HG03469 (cell line): ENCODE results near the gene NADSYN1.

Source experiments
- ATAC-seq: cut with Tn5 transposase; IDR thresholded peaks from one replicate; pipeline ENCODE4 v1.9.1; 2021; ENCODE audit warnings: mild to moderate bottlenecking, moderate library complexity, moderate number of reproducible peaks; ENCODE audit not compliant: unreplicated experiment

The NADSYN1 gene

DNA sequence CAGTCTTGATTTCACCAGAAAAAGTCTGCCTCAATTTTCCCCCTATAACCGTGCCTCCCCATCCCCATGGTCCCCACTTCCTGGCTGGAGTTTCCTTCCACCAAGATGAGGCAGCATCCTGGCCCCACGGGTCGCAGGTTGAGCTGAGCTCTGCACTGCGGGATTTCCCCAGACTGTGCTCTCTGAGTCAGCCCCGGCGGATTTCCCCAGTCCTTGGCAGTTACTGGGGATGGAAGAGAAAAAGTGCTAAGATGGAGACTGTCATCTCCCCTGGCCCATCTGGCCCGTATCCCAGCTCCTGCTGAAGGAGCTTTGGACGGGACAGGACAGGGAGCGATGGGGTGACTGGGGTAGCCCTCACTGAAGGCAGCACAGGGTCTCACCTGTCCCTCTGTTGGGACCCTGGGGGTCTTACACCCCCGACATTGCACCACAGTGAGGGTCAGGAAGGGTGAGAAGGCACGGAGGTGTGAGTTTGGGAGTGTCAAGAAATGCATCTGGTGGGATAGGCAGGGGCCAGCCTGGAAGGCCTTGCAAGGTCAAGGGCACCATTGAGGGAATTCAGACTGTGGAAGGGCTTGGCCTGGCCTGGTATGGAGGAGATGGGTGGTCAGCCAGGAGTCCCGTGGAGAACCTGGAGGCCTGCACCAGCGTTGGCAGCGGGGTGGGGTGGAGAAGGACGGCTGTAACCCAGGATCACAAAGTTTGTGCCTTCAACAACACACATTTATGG lies 36.5 kb downstream of the NADSYN1 start:
- ATAC-seq, result no peak

GRCh38 chr11:71490044-71490730 lies 37.2 kb downstream of the NADSYN1 start:
- no peak for ATAC-seq

DNA sequence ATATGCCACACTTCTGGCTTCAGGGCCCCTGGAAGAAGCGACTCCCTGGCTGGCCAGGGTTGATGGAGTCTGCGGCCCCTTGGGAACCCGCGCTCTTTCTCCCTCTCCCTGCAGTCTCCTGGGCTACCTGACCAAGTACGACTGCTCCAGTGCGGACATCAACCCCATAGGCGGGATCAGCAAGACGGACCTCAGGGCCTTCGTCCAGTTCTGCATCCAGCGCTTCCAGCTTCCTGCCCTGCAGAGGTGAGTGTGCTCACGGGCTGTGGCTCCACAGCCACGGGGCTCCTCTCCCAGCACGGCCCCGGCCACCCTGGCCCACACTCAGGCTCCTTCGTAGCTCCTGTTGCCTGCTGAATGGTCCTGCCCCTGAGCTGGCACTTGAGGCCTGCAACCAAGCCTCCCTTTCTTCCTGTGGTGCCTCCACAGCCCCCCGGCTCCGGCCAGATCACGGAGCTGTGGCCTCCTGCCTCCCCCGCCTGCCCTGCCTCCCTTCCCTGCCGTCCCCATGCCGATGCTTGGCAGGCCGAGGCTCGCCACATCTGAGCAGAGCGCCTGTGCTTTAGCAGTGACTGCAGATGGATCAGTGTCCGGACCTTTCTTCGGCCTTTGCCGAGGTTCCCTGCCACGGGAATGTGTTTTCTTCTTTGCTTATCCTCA lies 37.9 kb downstream of the NADSYN1 start:
- ATAC-seq, result no peak

DNA sequence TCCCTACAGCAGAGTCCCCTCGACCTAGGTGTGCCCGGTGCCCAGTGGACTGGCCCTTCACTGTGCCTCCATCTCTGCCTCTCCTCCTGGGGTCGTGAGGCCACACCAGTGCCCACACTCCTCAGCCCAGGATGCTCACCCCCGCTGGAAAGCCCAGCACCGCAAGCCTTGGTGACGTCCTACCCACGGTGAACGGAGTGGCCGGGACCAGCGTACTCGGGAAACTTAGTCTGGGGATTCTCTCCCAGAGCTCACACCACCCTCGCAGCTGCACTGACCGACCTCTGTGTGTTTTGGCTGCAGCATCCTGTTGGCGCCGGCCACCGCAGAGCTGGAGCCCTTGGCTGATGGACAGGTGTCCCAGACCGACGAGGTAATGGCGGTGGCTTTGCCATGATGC lies 38.5 kb downstream of the NADSYN1 start:
- no peak for ATAC-seq

DNA sequence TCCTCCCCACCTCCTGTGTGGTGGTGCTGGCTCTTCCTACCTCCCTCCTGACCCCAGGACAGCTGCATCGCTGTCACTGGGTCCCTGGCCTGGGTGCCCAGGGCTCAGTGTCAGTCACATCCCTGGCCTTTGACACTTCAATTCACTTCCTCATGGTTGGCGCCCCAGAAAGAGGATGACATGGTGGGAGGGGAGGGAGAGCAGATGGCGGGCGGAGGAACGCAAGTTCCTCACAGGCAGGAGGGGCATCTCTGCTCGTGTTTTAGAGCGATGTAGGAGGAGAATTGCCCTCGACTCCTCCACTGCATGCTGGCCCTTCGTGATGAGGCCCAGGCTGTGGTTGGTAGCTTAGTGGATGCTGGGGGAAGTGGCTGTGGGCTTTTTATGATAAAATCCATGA lies 38.9 kb downstream of the NADSYN1 start:
- no peak for ATAC-seq

- ATAC-seq, result no peak
Observed at GRCh38 chr11:71495286-71496230, 42.6 kb downstream of the NADSYN1 start.

DNA sequence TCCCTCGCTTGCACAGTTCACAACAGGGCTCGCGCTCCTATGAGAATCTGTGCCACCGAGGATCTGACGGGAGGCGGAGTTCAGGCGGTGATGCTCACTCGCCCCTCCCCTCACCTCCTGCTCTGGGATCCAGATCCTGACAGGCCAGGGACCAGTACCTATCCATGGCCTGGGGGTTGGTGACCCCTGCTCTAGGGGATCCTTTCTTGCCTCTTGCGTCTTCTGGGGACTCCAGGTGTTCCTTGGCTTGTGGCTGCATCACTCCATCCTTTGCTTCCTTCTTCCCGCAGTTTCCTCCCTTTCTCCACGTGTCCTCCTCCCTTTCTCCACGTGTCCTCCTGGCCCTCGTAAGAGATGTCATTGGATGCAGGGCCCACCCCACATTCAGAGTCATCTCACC lies 43.4 kb downstream of the NADSYN1 start:
- no peak for ATAC-seq

DNA sequence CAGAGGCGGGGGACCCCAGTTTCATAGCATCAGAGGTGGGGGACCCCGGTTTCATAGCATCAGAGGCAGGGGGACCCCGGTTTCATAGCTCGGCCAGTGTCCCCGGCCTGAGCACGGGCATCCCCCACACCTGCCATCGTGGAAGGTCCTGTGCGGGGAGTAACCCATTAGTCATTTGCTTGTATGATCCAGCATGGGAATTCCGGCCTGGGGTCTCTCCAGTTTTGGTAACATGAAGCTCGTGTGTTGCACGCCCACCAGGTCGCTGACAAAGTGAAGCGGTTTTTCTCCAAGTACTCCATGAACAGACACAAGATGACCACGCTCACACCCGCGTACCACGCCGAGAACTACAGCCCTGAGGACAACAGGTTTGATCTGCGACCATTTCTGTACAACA lies 45.1 kb downstream of the NADSYN1 start:
- no peak for ATAC-seq

DNA sequence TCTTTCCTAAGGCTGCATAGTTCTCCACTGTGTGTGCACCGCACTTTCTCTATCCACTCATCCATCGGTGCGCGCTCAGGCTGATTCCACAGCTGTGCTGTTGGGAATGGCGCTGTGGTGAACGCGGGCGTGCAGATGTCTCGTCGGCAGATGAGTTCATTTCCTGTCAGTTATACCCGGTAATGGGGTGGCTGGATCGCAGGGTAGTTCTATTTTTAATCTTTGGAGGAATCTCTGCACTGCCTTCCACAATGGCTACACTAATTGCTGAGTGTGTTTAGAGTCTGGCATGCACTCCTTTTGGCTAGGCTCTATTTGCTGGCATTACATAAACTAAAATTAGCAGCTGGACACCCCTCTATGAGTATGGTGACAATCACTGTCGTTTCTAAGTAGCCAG lies 46.1 kb downstream of the NADSYN1 start:
- ATAC-seq, result no peak

GRCh38 chr11:71499546-71499945 lies 46.5 kb downstream of the NADSYN1 start:
- no peak for ATAC-seq

GRCh38 chr11:71500601-71501021 lies 47.6 kb downstream of the NADSYN1 start:
- ATAC-seq, result no peak

- no peak for ATAC-seq
Observed at GRCh38 chr11:71501071-71501985, 48.3 kb downstream of the NADSYN1 start.

DNA sequence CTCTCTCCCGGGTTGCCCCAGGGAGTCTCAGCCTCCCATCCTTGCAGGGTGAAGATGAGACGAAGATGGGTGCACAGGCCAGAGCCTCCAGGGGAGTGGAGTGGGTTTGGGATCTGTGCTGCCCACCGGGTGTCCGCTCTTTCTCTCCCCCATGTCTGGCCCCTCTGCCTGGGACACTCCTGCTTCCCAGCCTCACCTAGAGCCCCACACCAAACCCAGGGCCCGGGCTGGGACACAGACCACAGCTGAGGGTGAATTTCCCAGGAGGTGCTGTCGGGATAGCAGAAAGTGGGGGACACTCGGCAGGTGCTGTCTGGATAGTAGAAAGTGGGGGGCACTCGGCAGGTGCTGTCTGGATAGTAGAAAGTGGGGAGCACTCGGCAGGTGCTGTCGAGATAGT lies 49.0 kb downstream of the NADSYN1 start:
- ATAC-seq, result no peak

DNA sequence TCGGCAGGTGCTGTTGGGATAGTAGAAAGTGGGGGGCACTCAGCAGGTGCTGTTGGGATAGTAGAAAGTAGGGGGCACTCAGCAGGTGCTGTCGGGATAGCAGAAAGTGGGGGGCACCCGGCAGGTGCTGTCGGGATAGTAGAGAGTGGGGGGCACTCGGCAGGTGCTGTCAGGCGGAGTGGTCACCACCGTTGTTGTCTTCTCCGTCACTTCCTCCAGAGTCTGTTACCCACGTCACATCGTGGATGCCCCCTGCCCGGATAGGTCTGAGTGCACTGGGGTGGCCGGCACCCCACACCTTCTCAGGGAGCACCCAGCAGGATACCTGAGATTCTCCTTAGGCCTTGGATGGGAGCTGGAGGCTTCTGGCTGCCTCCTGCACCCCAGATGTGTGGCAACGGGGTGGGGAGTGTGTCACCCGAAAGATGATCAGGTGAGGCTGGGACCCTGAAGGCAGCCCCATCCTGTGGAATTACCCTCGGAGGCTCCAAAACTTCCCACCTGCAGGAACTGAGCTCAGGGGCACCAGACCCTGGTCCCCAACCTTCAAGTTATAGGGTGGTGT lies 50.0 kb downstream of the NADSYN1 start:
- no peak for ATAC-seq

- no peak for ATAC-seq
Observed at GRCh38 chr11:71504531-71504930, 51.5 kb downstream of the NADSYN1 start.

DNA sequence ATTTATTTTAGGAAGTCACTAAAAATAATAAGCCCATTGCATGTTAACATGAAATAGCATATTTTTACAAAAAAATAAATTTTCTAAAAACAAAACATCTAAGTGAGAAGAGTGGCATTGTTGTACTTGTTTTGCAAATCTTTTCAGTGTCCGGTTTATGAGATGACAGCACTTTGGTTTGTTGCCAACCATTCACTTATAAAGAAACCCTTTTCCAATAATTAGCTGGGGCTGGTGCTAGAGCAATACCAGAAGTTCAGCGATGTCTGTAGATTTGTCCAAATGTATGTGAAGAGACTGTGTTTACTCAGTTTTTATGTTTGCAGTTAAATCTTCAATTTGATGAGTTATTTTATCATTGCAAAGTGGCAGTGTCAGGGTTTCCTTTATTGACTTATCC lies 52.0 kb downstream of the NADSYN1 start:
- no peak for ATAC-seq

- ATAC-seq, result no peak
Observed at GRCh38 chr11:71505781-71506180, 52.8 kb downstream of the NADSYN1 start.

DNA sequence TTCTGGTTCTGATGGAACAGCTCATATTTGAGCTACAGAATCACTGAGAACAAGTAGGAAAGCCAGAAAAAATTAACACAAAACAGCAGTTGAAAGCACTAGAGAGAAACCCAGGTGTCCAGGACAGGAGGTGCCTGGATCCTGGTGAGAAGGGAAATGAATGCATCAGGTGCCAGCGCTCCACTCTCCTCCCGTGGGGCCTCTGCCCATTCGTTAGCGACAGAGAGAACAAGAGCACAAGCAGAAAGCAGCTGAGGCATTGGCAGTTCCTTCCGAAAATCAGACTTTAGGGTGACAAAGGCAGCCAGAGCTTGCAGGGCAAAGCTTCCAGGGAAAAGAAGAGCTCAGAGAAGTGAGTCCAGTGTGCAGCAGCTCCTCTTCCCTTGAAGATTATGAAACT lies 54.1 kb downstream of the NADSYN1 start:
- ATAC-seq, result no peak
